DMS 273 (cell line): Measurements from ENCODE around the gene ARHGAP45.

ENCODE experiments used
- DNase-seq: peaks from one replicate; lab custom pipeline; 2025; ENCODE audit not compliant: unreplicated experiment; lab: John Stamatoyannopoulos, UW

ARHGAP45 gene

DNA sequence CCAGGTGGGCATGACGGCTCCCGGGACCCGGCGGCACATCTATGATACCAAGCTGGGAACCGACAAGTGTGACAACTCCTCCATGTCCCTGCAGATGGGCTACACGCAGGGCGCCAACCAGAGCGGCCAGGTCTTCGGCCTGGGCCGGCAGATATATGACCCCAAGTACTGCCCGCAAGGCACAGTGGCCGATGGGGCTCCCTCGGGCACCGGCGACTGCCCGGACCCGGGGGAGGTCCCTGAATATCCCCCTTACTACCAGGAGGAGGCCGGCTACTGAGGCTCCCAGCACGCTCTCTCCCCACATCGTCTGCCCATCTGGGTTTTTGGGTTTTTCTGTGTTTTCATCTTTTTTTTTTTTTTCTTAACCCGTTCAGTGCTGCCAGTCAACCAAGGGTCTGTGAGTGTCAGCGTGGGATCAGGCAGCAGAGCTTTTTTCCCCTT is 29.3 kb upstream of the ARHGAP45 start:
- no peak for DNase-seq

DNA sequence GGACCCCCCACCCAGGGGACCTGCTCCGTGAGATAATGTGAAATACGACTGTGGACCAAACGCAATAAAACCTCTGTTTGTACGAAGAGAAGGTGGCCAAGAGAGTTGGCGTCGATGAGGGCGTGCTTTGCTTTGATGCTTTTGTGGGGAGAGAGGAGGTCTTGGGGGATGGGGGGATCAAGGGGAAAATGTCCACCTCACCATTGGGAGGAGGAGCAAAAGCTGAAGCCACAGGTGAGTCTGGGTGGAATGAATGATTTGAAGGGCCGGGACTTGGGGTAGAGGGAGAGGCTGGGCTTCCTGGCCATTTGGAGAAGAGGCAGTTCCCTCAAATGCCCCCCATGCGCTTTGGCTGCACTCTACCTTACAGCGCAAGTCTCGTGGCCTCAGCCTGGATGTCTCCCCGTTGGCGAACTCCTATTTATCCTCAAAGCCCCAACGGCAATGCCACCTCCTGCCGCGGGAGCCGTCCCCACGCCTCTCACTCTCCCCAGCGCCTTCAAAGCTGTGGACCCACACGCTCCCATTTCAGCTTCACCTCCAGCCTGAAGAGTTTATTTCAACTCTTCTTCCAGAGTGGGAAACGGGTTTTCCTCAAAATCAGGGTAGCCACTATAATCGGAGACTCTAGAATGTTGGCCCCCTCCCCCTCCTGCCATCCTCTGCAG is 27.9 kb upstream of the ARHGAP45 start:
- DNase-seq, result no peak

DNA sequence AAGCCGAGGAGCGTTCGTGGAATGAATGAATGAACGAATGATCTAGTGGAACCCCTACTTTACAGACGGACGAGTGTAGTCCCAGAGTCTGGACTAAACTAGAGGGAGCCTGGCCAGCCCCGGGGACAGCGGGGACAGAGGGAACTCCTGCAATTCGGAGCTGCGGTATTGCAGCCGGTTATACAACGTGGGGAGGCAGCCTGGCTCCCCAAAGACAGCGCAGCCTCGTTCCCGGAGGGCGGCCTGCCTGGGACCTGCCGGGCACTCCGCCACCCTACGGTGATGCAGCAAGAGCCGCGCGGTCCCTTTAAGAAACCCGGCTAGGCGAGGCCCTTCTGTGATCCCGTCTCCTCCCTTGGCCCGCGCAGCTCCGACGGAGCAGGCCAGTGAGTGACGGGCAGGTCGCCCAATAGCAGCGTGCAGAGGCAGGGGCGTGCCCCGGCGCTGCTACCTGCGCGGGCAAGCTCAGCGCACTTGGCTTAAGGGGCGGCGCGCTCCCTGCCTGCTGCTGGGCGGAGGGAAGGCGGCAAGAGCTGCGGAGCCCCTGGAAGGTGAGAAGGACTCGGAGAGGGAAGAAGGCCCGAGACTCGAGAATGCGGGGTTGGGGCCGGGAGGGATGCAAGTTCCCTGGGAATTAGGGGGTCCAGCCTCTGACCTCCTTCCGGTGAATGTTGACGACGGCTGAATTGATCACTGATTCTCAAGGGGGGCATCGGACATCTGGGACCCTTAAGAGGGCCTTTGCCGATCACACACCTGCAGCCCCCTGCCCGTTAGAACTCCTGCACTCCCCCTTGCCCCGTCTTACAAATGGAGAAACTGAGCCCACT is 27.1 kb upstream of the ARHGAP45 start, which contains the start of gene ABCA7:
Gene ABCA7, plus strand, starts transcription at position 462 of the 830 bp plus-strand sequence. CDS start 1,255 bp downstream, outside the sequence.
- DNase-seq, result peak; percentile 99

DNA sequence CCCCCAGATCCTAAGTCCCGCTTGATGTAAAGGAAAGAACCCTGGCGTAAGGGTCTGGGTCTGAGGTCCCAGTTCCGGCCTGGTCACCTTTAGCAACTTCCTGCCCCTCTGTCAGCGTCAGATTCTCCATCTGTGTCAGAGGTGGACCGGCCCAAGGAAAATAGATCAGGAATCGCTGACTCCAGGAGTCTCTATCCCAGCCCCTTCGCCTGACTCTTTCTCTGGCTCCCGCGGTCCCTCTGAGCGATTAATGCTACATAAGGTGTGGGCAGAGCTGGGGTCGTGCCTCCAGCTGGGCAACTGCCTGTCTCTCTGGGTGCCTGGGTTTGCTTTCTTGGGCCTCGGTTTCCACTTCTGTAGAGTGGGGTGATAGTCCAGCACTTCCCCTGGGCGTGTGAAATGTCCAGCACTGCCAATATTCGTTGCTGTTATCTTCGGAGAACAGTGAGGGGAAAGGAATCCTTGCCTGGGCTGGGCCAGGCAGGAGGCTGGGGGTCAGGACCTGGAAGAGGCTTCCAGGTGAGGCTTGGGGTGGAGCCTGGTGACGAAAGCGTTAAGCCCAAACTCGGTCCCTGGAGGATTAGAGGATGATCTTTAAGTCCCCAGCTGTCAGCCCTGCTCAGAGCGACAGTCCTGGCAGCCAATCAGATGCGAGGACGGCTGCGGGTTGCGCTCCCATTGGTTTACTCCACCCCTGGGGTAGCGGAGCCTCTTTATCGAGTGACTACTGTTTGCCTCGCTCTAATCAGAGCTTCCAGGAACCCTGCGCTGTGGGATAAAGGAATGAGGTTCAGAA is 26.3 kb upstream of the ARHGAP45 start:
- peak; percentile 97 for DNase-seq

DNA sequence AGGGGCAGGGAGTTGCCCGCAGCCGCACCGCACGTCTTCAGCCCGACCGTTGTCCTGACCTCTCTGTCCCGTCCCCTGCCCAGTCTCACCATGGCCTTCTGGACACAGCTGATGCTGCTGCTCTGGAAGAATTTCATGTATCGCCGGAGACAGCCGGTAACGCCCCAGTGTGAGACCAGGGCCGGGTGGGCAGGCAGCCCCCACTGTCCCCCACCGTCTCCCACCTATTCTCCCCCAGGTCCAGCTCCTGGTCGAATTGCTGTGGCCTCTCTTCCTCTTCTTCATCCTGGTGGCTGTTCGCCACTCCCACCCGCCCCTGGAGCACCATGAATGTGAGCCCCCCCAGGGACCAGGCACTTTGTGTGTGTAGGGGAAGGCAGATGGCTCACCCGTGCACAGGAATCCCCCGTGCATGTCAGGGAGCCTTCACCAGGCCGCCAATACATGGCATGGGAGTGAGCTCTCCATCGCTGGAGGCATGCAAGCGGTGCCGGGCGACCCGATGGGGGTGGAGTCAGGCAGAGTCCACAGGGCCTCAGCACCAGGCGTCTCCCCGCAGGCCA is 25.6 kb upstream of the ARHGAP45 start:
- no peak for DNase-seq

DNA sequence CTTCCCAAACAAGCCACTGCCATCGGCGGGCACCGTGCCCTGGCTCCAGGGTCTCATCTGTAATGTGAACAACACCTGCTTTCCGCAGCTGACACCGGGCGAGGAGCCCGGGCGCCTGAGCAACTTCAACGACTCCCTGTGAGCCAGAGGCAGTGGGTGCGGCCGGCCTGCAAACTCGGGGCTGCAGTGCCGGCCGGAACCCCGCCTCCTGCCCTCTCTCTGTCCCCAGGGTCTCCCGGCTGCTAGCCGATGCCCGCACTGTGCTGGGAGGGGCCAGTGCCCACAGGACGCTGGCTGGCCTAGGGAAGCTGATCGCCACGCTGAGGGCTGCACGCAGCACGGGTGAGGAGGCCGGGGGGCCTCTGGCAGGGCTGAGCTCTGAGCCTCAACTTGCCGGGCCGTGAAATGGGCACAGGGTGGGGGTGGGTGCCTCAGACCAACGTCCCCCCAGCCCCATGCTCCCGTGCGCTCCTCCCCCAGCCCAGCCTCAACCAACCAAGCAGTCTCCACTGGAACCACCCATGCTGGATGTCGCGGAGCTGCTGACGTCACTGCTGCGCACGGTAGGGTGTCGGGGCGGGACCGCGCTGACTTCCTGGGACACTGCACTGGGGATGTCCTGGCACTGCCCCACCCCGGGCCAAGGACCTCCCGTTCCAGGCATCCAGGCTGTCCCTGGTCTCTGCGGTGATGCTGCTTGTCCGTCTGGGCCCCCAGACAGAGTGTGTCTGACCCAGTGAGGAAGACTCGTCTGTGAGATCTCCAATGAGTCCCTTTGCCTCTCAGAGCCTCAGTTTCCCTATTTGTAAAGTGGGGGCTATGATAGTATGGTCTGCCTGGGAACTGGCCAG is 24.9 kb upstream of the ARHGAP45 start:
- peak; percentile 83 for DNase-seq

DNA sequence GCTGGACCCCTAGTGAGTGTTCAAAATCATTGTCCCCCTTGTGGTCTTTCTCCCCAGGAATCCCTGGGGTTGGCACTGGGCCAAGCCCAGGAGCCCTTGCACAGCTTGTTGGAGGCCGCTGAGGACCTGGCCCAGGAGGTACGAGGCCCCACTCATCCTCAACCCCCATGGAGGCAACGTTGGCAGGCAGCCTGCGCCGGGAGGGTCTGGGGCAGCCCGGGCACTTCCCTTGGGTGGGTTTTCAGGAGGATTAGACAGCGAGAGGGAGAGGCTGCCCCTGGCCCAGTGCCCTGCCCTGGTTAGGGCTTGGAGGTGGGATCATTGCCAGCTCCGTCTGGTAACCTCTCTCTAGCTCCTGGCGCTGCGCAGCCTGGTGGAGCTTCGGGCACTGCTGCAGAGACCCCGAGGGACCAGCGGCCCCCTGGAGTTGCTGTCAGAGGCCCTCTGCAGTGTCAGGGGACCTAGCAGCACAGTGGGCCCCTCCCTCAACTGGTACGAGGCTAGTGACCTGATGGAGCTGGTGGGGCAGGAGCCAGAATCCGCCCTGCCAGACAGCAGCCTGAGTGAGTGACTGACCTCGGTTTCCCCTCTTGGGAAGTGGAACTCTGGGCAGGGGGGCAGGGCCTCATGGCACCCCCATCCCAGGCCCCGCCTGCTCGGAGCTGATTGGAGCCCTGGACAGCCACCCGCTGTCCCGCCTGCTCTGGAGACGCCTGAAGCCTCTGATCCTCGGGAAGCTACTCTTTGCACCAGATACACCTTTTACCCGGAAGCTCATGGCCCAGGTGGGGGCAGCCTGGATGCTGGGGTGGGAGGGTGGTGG is 24.1 kb upstream of the ARHGAP45 start:
- peak; percentile 92 for DNase-seq

DNA sequence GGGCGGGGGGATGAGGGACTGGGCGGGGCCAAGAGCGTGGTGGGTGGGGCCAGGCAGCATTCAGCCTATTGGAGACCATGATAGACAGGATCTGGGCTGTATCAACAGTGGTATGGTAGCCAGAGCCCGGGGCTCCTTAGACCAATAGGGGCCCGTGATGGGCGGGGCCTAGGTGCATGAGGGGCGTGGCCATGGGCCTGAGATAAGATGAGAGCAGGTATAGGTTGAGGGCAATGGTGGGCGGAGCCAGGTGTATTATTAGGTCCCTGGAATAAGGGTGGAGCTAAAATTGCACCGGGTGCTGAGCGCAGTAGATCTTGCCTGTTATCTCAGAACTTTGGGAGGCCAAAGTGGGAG is 21.7 kb upstream of the ARHGAP45 start:
- DNase-seq, result peak; percentile 69

DNA sequence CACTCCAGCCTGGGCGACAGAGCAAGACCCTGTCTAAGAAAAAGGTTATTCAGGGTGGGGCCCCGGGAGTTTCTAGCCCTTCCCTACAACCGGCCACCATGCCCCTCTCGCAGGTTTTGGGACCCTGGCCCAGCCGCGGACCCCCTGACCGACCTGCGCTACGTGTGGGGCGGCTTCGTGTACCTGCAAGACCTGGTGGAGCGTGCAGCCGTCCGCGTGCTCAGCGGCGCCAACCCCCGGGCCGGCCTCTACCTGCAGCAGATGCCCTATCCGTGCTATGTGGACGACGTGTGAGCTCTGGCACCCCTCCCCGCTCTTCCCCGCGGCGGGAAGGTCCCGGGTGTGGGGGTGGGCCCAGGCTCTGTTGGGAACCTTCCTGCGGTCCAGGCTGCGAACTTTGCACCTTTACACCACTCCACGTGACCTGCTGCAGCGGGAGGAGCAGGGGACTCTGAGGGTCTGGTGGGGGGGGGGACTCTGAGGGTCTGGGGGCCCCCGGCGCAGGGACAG is 20.8 kb upstream of the ARHGAP45 start:
- DNase-seq, result no peak

DNA sequence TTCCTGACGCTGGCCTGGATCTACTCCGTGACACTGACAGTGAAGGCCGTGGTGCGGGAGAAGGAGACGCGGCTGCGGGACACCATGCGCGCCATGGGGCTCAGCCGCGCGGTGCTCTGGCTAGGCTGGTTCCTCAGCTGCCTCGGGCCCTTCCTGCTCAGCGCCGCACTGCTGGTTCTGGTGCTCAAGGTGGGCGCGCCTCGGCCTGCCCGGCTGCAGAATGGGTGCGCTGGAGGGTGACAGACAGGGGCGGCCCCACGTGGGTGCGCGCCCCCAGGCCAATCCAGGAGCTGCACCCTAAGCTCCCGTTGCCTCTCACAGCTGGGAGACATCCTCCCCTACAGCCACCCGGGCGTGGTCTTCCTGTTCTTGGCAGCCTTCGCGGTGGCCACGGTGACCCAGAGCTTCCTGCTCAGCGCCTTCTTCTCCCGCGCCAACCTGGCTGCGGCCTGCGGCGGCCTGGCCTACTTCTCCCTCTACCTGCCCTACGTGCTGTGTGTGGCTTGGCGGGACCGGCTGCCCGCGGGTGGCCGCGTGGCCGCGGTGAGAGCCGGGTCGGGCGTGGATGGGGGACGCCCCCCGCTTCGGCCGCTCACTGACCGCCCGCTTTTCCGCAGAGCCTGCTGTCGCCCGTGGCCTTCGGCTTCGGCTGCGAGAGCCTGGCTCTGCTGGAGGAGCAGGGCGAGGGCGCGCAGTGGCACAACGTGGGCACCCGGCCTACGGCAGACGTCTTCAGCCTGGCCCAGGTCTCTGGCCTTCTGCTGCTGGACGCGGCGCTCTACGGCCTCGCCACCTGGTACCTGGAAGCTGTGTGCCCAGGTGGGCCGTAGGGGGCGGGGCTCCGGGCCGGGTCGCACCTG is 19.9 kb upstream of the ARHGAP45 start:
- DNase-seq, result no peak

DNA sequence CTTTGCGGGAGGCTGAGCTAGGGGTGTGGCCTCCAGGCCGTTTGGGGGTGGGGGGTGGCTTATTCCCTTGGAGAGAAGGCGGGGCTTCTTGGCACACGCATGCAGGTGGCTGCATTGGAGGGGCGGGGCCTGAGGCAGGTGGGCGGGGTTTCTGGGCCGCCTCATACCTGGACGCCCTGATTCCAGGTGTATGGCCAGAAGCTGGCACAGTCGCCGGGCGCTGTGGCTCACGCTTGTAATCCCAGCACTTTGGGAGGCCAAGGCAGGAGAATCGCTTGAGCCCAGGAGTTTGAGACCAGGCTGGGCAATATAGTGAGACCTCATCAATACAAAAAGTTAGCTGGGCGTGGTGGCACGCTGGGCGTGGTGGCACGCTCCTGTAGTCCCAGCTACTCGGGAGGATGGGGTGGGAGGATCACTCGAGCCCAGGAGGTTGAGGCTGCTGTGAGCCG is 19.2 kb upstream of the ARHGAP45 start:
- no peak for DNase-seq

DNA sequence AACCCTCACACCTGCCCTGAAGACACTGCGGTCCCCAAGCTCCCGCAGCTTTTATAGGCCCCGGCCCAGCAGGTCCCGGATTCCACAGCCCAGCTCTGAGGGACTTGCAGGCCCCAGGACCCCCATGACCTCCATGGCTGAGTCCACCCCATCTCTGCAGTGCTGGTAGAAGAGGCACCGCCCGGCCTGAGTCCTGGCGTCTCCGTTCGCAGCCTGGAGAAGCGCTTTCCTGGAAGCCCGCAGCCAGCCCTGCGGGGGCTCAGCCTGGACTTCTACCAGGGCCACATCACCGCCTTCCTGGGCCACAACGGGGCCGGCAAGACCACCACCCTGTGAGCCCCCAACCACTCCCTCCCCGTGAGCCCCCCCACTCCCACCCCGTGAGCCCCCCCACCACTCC is 17.9 kb upstream of the ARHGAP45 start:
- DNase-seq, result no peak

DNA sequence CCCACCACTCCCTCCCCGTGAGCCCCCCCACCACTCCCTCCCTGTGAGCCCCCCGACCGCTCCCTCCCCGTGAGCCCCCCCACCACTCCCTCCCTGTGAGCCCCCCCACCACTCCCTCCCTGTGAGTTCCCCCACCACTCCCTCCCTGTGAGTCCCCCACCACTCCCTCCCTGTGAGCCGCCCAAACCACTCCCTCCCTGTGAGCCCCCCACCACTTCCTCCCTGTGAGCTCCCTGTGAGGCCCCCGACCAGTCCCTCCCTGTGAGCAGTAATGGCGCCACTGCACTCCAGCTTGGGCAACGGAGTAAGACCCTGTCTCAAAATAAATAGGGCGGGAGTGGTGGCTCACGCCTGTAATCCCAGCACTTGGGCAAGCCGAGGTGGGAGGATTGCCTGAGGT is 17.2 kb upstream of the ARHGAP45 start:
- DNase-seq, result no peak

DNA sequence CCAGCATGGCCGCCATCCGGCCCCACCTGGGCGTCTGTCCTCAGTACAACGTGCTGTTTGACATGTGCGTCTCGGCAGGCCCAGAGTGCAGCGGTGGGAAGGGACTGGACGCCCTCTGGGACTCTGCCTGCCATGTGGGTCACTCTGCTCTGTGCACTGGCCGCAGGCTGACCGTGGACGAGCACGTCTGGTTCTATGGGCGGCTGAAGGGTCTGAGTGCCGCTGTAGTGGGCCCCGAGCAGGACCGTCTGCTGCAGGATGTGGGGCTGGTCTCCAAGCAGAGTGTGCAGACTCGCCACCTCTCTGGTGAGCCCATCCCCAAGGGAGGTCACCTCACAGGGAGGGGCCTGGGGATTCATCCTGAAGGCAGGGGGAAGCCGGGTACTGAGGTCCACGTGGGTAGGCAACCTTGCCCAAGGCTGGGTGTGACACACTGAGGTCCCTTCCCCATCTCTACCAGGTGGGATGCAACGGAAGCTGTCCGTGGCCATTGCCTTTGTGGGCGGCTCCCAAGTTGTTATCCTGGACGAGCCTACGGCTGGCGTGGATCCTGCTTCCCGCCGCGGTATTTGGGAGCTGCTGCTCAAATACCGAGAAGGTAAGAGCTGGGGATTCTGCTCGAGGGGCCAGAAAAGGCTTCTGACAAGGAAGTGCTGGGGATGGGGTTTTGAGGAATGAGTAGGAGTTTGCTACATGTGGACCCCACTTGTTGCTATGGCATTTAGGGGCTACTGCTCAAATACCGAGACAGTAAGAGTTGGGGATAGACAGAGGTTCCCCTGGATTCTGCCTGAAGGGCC is 15.8 kb upstream of the ARHGAP45 start:
- DNase-seq, result no peak

DNA sequence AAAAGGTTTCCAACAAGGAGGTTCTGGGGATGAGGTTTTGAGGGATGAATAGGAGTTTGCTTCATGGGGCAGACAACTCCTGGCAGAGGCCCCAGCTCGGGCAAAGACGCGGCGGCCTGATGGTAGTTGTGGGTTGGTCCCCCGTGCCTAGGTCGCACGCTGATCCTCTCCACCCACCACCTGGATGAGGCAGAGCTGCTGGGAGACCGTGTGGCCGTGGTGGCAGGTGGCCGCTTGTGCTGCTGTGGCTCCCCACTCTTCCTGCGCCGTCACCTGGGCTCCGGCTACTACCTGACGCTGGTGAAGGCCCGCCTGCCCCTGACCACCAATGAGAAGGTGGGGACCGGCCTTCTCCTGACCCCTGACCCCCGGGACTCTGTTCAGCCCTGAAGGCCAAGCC is 15.2 kb upstream of the ARHGAP45 start:
- DNase-seq, result no peak

DNA sequence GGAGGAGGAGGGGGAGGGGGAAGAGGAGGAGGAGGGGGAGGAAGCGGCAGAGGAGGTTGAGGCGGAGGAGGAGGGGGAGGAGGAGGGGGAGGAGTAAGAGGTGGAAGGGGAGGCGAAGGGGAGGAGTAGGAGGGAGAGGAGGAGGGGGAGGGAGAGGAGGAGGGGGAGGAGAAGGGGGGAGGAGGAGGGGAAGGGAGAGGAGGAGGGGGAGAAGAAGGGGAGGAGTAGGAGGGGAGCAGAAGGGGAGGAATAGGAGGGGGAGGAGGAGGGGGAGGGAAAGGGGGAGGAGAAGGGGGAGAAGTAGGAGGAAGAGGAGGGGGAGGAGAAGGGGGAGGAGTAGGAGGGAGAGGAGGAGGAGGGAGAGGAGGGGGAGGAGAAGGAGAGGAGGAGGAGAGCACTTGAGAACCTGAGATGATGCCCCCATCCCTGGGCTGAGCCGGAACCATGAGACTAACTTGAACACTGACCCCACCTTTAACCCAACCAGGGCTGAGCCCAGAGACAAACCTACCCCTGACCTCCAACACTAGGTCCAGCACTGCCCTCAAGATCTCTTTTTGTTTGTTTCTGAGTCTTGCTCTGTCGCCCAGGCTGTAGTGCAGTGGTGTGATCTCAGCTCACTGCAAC is 14.5 kb upstream of the ARHGAP45 start:
- DNase-seq, result no peak
